Right lobe of liver (tissue), 4 donors: Measurements from ENCODE around the gene KLK7.

Source experiments
- POLR2A ChIP-seq: fragments of 450-650 bp; IDR thresholded peaks from one replicate; pipeline ENCODE4 v1.6.1; 2017; ENCODE audit warnings: antibody characterized with exemption, mild to moderate bottlenecking
- TF ChIP-seq, protein P1 (sequence below), 4 donors: fragments of 200-600 bp in 3 of 4; fragments of 450-650 bp in 1 of 4; IDR thresholded peaks; one replicate each; pipeline versions ENCODE4 v1.5.1 to v1.8.0; 2016 to 2022; ENCODE audit warnings: antibody characterized with exemption in 4 of 4, mild to moderate bottlenecking in 2 of 4
- donor health status: DM: no; HTN: no; CAD: no.
- donor health status: DM: no; HTN: no; CAD: no.
- donor health status: DM: no; HTN: yes; CAD: no.

DNA sequence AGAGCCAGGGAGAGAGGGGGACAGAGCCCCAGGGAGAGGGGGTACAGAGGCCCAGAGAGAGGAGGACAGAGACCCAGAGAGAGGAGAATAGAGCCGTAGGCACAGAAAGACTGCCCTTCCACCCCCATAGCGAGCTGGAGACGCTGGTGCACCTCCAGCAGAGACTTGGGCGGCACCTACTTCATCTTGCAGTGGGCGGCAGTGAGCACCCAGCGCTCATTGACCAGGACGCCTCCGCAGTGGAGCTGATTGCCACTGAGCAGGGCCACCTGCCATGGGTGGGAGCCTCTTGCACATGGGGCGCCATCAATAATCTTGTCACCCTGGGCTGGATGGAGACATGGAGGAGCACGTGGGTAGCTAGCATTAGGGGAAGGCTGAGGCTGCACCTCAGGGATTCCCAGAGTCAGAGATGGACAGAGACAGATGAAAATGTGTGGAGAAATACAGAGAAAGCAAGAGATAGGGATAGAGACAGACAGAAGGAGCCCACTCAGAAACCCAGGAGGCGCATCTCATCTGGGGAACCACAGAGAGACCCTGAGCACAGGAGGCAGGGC lies 2.0 kb downstream of the KLK7 start:
- TF ChIP-seq, protein P1, sequence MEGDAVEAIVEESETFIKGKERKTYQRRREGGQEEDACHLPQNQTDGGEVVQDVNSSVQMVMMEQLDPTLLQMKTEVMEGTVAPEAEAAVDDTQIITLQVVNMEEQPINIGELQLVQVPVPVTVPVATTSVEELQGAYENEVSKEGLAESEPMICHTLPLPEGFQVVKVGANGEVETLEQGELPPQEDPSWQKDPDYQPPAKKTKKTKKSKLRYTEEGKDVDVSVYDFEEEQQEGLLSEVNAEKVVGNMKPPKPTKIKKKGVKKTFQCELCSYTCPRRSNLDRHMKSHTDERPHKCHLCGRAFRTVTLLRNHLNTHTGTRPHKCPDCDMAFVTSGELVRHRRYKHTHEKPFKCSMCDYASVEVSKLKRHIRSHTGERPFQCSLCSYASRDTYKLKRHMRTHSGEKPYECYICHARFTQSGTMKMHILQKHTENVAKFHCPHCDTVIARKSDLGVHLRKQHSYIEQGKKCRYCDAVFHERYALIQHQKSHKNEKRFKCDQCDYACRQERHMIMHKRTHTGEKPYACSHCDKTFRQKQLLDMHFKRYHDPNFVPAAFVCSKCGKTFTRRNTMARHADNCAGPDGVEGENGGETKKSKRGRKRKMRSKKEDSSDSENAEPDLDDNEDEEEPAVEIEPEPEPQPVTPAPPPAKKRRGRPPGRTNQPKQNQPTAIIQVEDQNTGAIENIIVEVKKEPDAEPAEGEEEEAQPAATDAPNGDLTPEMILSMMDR (IDR thresholded peaks at IDR 0.05) = no peak
- TF ChIP-seq POLR2A = no peak
